SK-N-SH treated with all-trans-retinoic acid at 6 μM for 48 hours (cell line): Measurements from ENCODE around the gene NYAP2.

Source experiments
- ATAC-seq: fragments of 200-7000 bp; cut with Tn5 transposase; 3 replicates; pipeline ENCODE4 v1.9.1; 2020; ENCODE audit warnings: mild to moderate bottlenecking, moderate library complexity
- ARNTL ChIP-seq: fragments of 450-650 bp; formaldehyde crosslinking; IDR thresholded peaks from 2 replicates; pipeline ENCODE4 v1.5.0; 2020; ENCODE audit warnings: low read depth, mild to moderate bottlenecking, moderate library complexity, borderline replicate concordance
- BACH2 ChIP-seq: fragments of 250-450 bp; sonication (Bioruptor Pico); IDR thresholded peaks from 2 replicates; pipeline ENCODE4 v1.9.0; 2021; ENCODE audit warnings: mild to moderate bottlenecking, borderline replicate concordance
- CSDC2 ChIP-seq: fragments of 250-450 bp; sonication (Bioruptor Pico); IDR thresholded peaks from 2 replicates; pipeline ENCODE4 v1.5.0; 2020; ENCODE audit warnings: mild to moderate bottlenecking, moderate library complexity
- ESRRG ChIP-seq: fragments of 250-450 bp; sonication (Bioruptor Pico); IDR thresholded peaks from 2 replicates; pipeline ENCODE4 v1.6.1; 2021; ENCODE audit warnings: mild to moderate bottlenecking
- ISL1 ChIP-seq: fragments of 250-450 bp; sonication (Bioruptor Pico); IDR thresholded peaks from 2 replicates; pipeline ENCODE4 v2.1.2; 2022; ENCODE audit warnings: mild to moderate bottlenecking, moderate library complexity
- POU6F1 ChIP-seq: fragments of 250-450 bp; sonication (Bioruptor Pico); IDR thresholded peaks from 2 replicates; pipeline ENCODE4 v1.8.0; 2021; ENCODE audit warnings: low read depth, mild to moderate bottlenecking, moderate library complexity, borderline replicate concordance
- PPARA ChIP-seq: fragments of 250-450 bp; sonication (Bioruptor Pico); IDR thresholded peaks from 2 replicates; pipeline ENCODE4 v1.5.0; 2020; ENCODE audit warnings: mild to moderate bottlenecking, borderline replicate concordance
- RARB ChIP-seq: fragments of 250-450 bp; sonication (Bioruptor Pico); IDR thresholded peaks from 2 replicates; pipeline ENCODE4 v1.8.0; 2021; ENCODE audit warnings: mild to moderate bottlenecking, moderate library complexity
- SNAI2 ChIP-seq: fragments of 250-450 bp; sonication (Bioruptor Pico); IDR thresholded peaks from 2 replicates; pipeline ENCODE4 v1.5.0; 2020; ENCODE audit warnings: mild to moderate bottlenecking, moderate library complexity
- TCF4 ChIP-seq: fragments of 250-450 bp; sonication (Bioruptor Pico); IDR thresholded peaks from 2 replicates; pipeline ENCODE4 v1.8.0; 2021; ENCODE audit warnings: mild to moderate bottlenecking, moderate library complexity, borderline replicate concordance
- TSHZ2 ChIP-seq: fragments of 250-450 bp; sonication (Bioruptor Pico); IDR thresholded peaks from 2 replicates; pipeline ENCODE4 v1.5.0; 2020; ENCODE audit warnings: mild to moderate bottlenecking, moderate library complexity
- ZC3H10 ChIP-seq: fragments of 250-450 bp; sonication (Bioruptor Pico); IDR thresholded peaks from 2 replicates; pipeline ENCODE4 v1.5.1; 2021; ENCODE audit warnings: mild to moderate bottlenecking, moderate library complexity
- ZFP3 ChIP-seq: fragments of 250-450 bp; sonication (Bioruptor Pico); IDR thresholded peaks from 2 replicates; pipeline ENCODE4 v1.5.0; 2020; ENCODE audit warnings: mild to moderate bottlenecking, moderate library complexity
- ZFP30 ChIP-seq: fragments of 450-650 bp; formaldehyde crosslinking; IDR thresholded peaks from 2 replicates; pipeline ENCODE4 v1.5.0; 2022; ENCODE audit warnings: mild to moderate bottlenecking, moderate library complexity
- ZNF565 ChIP-seq: fragments of 450-650 bp; formaldehyde crosslinking; conservative IDR thresholded peaks from 2 replicates; pipeline ENCODE4 v1.5.0; 2020; ENCODE audit warnings: low read depth, mild to moderate bottlenecking, moderate library complexity
- ZNF70 ChIP-seq: fragments of 450-650 bp; formaldehyde crosslinking; IDR thresholded peaks from 2 replicates; pipeline ENCODE4 v1.5.0; 2020; ENCODE audit warnings: mild to moderate bottlenecking, moderate library complexity
- ZNF8 ChIP-seq: fragments of 450-650 bp; formaldehyde crosslinking; IDR thresholded peaks from 2 replicates; pipeline ENCODE4 v1.5.0; 2020; ENCODE audit warnings: mild to moderate bottlenecking, moderate library complexity
- TF ChIP-seq, protein P1 (sequence below): fragments of 250-450 bp; sonication (Bioruptor Pico); IDR thresholded peaks from 2 replicates; pipeline ENCODE4 v1.5.1; 2021; ENCODE audit warnings: mild to moderate bottlenecking, moderate library complexity
- TF ChIP-seq, protein P2 (sequence below): fragments of 250-450 bp; sonication (Bioruptor Pico); IDR thresholded peaks from 2 replicates; pipeline ENCODE4 v1.8.0; 2020; ENCODE audit warnings: mild to moderate bottlenecking, moderate library complexity, borderline replicate concordance

Gene NYAP2

GRCh38 chr2:225636558-225636957 lies 237.0 kb downstream of the NYAP2 start:
- no peak for ATAC-seq
- TF ChIP-seq TCF4 (CRISPR knock-in tag) (no peak), ZFP30 (CRISPR knock-in tag) (no peak), ZC3H10 (no peak), ZNF565 (CRISPR knock-in tag) (no peak), POU6F1 (no peak), PPARA (no peak), TSHZ2 (no peak), ARNTL (no peak), RARB (CRISPR knock-in tag) (no peak), ISL1 (CRISPR knock-in tag) (no peak), ZNF70 (CRISPR knock-in tag) (no peak), ZNF8 (CRISPR knock-in tag) (no peak)
- TF ChIP-seq, protein P1, sequence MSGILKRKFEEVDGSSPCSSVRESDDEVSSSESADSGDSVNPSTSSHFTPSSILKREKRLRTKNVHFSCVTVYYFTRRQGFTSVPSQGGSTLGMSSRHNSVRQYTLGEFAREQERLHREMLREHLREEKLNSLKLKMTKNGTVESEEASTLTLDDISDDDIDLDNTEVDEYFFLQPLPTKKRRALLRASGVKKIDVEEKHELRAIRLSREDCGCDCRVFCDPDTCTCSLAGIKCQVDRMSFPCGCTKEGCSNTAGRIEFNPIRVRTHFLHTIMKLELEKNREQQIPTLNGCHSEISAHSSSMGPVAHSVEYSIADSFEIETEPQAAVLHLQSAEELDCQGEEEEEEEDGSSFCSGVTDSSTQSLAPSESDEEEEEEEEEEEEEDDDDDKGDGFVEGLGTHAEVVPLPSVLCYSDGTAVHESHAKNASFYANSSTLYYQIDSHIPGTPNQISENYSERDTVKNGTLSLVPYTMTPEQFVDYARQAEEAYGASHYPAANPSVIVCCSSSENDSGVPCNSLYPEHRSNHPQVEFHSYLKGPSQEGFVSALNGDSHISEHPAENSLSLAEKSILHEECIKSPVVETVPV (CRISPR knock-in tag) = no peak
- TF ChIP-seq, protein P2, sequence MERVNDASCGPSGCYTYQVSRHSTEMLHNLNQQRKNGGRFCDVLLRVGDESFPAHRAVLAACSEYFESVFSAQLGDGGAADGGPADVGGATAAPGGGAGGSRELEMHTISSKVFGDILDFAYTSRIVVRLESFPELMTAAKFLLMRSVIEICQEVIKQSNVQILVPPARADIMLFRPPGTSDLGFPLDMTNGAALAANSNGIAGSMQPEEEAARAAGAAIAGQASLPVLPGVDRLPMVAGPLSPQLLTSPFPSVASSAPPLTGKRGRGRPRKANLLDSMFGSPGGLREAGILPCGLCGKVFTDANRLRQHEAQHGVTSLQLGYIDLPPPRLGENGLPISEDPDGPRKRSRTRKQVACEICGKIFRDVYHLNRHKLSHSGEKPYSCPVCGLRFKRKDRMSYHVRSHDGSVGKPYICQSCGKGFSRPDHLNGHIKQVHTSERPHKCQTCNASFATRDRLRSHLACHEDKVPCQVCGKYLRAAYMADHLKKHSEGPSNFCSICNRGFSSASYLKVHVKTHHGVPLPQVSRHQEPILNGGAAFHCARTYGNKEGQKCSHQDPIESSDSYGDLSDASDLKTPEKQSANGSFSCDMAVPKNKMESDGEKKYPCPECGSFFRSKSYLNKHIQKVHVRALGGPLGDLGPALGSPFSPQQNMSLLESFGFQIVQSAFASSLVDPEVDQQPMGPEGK (CRISPR knock-in tag) = no peak
- TF ChIP-seq, all 23 proteins: peak for 0

DNA sequence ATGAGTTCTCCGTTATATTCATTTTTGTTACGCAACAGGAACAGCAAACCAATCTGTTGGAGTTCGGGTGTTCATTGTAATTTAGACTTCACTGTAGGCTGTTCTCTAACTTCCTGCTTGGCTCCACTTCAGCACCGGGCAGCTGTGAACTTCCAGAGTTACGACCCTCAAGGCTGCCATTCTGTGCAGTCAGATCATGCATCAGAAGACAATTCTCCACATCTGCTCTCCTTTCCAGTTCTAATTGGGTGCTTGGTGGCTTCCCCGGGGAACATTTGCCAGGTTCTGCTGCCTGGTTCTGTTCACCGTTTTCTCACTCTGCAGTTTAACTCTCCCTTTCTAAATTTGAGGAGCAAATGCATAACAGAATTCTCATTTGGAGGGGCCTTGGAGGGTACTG lies 237.7 kb downstream of the NYAP2 start:
- no peak for ATAC-seq
- TF ChIP-seq, protein P2 (CRISPR knock-in tag) = no peak
- TF ChIP-seq BACH2 (CRISPR knock-in tag) = no peak
- no peak for TF ChIP-seq ZNF8 (CRISPR knock-in tag)
- no peak for TF ChIP-seq ISL1 (CRISPR knock-in tag)

- ATAC-seq = no peak
- no peak for TF ChIP-seq BACH2 (CRISPR knock-in tag)
- no peak for TF ChIP-seq SNAI2
- TF ChIP-seq ZFP30 (CRISPR knock-in tag) = no peak
- TF ChIP-seq PPARA = no peak
- no peak for TF ChIP-seq ESRRG (CRISPR knock-in tag)
- TF ChIP-seq CSDC2 (CRISPR knock-in tag) = no peak
- TF ChIP-seq TSHZ2 = no peak
- TF ChIP-seq ZFP3 = no peak
- TF ChIP-seq, protein P1 (CRISPR knock-in tag) = no peak
- no peak for TF ChIP-seq ZNF8 (CRISPR knock-in tag)
- TF ChIP-seq ZNF565 (CRISPR knock-in tag) = no peak
- no peak for TF ChIP-seq RARB (CRISPR knock-in tag)
- TF ChIP-seq ZC3H10 = no peak
- TF ChIP-seq, protein P2 (CRISPR knock-in tag) = no peak
These were observed 241.0 kb downstream of the NYAP2 start for GRCh38 chr2:225640550-225640949.
